KMS-11 (cell line): Measurements from ENCODE around the gene AFF4.
"Not testable (repeated sequence)": the region's sequence is repeated elsewhere in the genome, so short reads cannot be mapped to it uniquely, and the experiment has no call there.

Experiments
- H2AFZ ChIP-seq: fragments of 200-600 bp; sonication (generic); 2 replicates; pipeline ENCODE4 v1.6.1; 2016; ENCODE audit warnings: antibody characterized with exemption, mixed run types, low read depth
- H3K27ac ChIP-seq: fragments of 200-600 bp; sonication (generic); 2 replicates; pipeline ENCODE4 v1.6.1; 2016; ENCODE audit warnings: mild to moderate bottlenecking, mixed run types
- H3K27me3 ChIP-seq: fragments of 200-600 bp; sonication (generic); 2 replicates; pipeline ENCODE4 v1.6.1; 2017; ENCODE audit warnings: mild to moderate bottlenecking, low read depth, mixed run types, moderate library complexity; ENCODE audit not compliant: insufficient read depth
- H3K36me3 ChIP-seq: fragments of 200-600 bp; sonication (generic); 2 replicates; pipeline ENCODE4 v1.6.1; 2017; ENCODE audit warnings: mild to moderate bottlenecking, mixed run types; ENCODE audit not compliant: insufficient read depth
- H3K4me1 ChIP-seq: fragments of 200-600 bp; sonication (generic); 2 replicates; pipeline ENCODE4 v1.6.1; 2016; ENCODE audit warnings: mild to moderate bottlenecking, low read depth, mixed run types; ENCODE audit not compliant: poor library complexity, severe bottlenecking
- H3K4me2 ChIP-seq: fragments of 200-600 bp; sonication (generic); 2 replicates; pipeline ENCODE4 v1.7.0; 2016; ENCODE audit warnings: mild to moderate bottlenecking, mixed run types
- H3K4me3 ChIP-seq: fragments of 200-600 bp; sonication (generic); IDR thresholded peaks from 2 replicates; pipeline ENCODE4 v1.6.1; 2017; ENCODE audit warnings: low read depth, low read length, mixed read lengths; ENCODE audit not compliant: insufficient read depth
- H3K79me2 ChIP-seq: fragments of 200-600 bp; sonication (generic); 2 replicates; pipeline ENCODE4 v1.6.1; 2016; ENCODE audit warnings: low read depth, mixed run types; ENCODE audit not compliant: insufficient read depth
- H3K9ac ChIP-seq: fragments of 200-600 bp; sonication (generic); 2 replicates; pipeline ENCODE4 v1.6.1; 2016; ENCODE audit warnings: mild to moderate bottlenecking, mixed run types
- H4K20me1 ChIP-seq: fragments of 200-600 bp; sonication (generic); 2 replicates; pipeline ENCODE4 v1.6.1; 2016; ENCODE audit warnings: mild to moderate bottlenecking, mixed run types; ENCODE audit not compliant: insufficient read depth
- CTCF ChIP-seq: fragments of 200-600 bp; sonication (generic); conservative IDR thresholded peaks from 2 replicates; pipeline ENCODE4 v1.6.1; 2017; ENCODE audit warnings: low read depth, mild to moderate bottlenecking, antibody characterized with exemption, low read length, moderate library complexity, mixed read lengths

Gene AFF4

GRCh38 chr5:132963171-132964104, at the start of gene AFF4:
TSS of gene AFF4 (minus strand) at chr5:132963634. CDS start at chr5:132937189, 26,445 bp downstream.
- no peak within 1 kb of the TSS for H3K4me3 ChIP-seq
- TF ChIP-seq CTCF, result no peak
- peaks cover 22% of the 10 kb centered on the region for H3K4me1 ChIP-seq
- H3K79me2 ChIP-seq, result peaks cover 46% of the 10 kb centered on the region
- no peaks in the 10 kb centered on the region for H4K20me1 ChIP-seq
- peak within 1 kb of the TSS; percentile 95 for H2AFZ ChIP-seq
- H3K4me2 ChIP-seq, result peak within 1 kb of the TSS; percentile 93
- H3K27ac ChIP-seq, result peak within 1 kb of the TSS; percentile 62
- H3K36me3 ChIP-seq, result no peaks in the 10 kb centered on the region
- H3K9ac ChIP-seq, result peak within 1 kb of the TSS; percentile 70
- H3K27me3 ChIP-seq, result no peaks in the 10 kb centered on the region

- not testable (repeated sequence) for H2AFZ ChIP-seq, H3K79me2 ChIP-seq, H4K20me1 ChIP-seq, H3K27me3 ChIP-seq, H3K4me1 ChIP-seq, H3K4me2 ChIP-seq, H3K9ac ChIP-seq, H3K27ac ChIP-seq, H3K36me3 ChIP-seq, H3K4me3 ChIP-seq
Measured at GRCh38 chr5:133008455-133008854, 45.0 kb upstream of the AFF4 start.

- TF ChIP-seq CTCF, result no peak
- Histone ChIP-seq H4K20me1 (no peaks in the 10 kb centered on the region), H3K4me3 (no peak overlapping the region), H2AFZ (no peak overlapping the region), H3K9ac (no peak overlapping the region), H3K4me1 (no peaks in the 10 kb centered on the region), H3K27ac (no peak overlapping the region), H3K4me2 (no peak overlapping the region), H3K79me2 (no peaks in the 10 kb centered on the region), H3K27me3 (no peaks in the 10 kb centered on the region), H3K36me3 (no peaks in the 10 kb centered on the region; the same call in 1 of the 2 replicates)
Measured at GRCh38 chr5:133006653-133007052, 43.2 kb upstream of the AFF4 start.

GRCh38 chr5:132999246-132999645, 35.8 kb upstream of the AFF4 start:
- Histone ChIP-seq H3K27me3 (no peaks in the 10 kb centered on the region), H3K79me2 (no peaks in the 10 kb centered on the region), H3K9ac (no peak overlapping the region), H3K4me1 (peaks cover 9% of the 10 kb centered on the region), H3K4me3 (no peak overlapping the region), H4K20me1 (no peaks in the 10 kb centered on the region), H3K27ac (no peak overlapping the region), H3K4me2 (no peak overlapping the region), H3K36me3 (no peaks in the 10 kb centered on the region; the same call in 1 of the 2 replicates), H2AFZ (no peak overlapping the region)
- no peak for TF ChIP-seq CTCF

- no peak for TF ChIP-seq CTCF
- peaks cover 16% of the 10 kb centered on the region for H3K4me1 ChIP-seq
- H3K27ac ChIP-seq, result no peak overlapping the region
- no peak overlapping the region for H3K9ac ChIP-seq
- H2AFZ ChIP-seq, result no peak overlapping the region
- no peak overlapping the region for H3K4me3 ChIP-seq
- H3K27me3 ChIP-seq, result no peaks in the 10 kb centered on the region
- H3K4me2 ChIP-seq, result no peak overlapping the region
- H3K79me2 ChIP-seq, result no peaks in the 10 kb centered on the region
- H4K20me1 ChIP-seq, result no peaks in the 10 kb centered on the region
- H3K36me3 ChIP-seq, result no peaks in the 10 kb centered on the region; the same call in 1 of the 2 replicates
Measured at GRCh38 chr5:132998556-132998955, 35.1 kb upstream of the AFF4 start.
